HG02943 (cell line): Measurements from ENCODE around the gene FMNL3.

Source experiments
- ATAC-seq: cut with Tn5 transposase; IDR thresholded peaks from one replicate; pipeline ENCODE4 v1.9.1; 2021; ENCODE audit warnings: mild to moderate bottlenecking, low read depth, moderate library complexity; ENCODE audit not compliant: unreplicated experiment

FMNL3 gene

GRCh38 chr12:49654715-49655114 lies 52.5 kb downstream of the FMNL3 start:
- ATAC-seq, result no peak

GRCh38 chr12:49652921-49653520 lies 54.2 kb downstream of the FMNL3 start:
- ATAC-seq, result no peak

- no peak for ATAC-seq
Measured at GRCh38 chr12:49651855-49652254, 55.4 kb downstream of the FMNL3 start.

- ATAC-seq, result no peak
Measured at GRCh38 chr12:49649892-49650291, 57.3 kb downstream of the FMNL3 start.

- ATAC-seq, result no peak
Measured at GRCh38 chr12:49649445-49649844, 57.8 kb downstream of the FMNL3 start.

- no peak for ATAC-seq
Measured at GRCh38 chr12:49648712-49649003, 58.5 kb downstream of the FMNL3 start.

GRCh38 chr12:49647827-49648711 lies 59.1 kb downstream of the FMNL3 start:
- ATAC-seq, result no peak

GRCh38 chr12:49646871-49647654 lies 60.1 kb downstream of the FMNL3 start:
- no peak for ATAC-seq

GRCh38 chr12:49646331-49646830 lies 60.8 kb downstream of the FMNL3 start:
- no peak for ATAC-seq

- no peak for ATAC-seq
Measured at GRCh38 chr12:49645146-49646039, 61.8 kb downstream of the FMNL3 start.

- ATAC-seq, result no peak
Measured at GRCh38 chr12:49644620-49644994, 62.6 kb downstream of the FMNL3 start.

GRCh38 chr12:49643961-49644619 lies 63.1 kb downstream of the FMNL3 start:
- ATAC-seq, result no peak

- no peak for ATAC-seq
Measured at GRCh38 chr12:49643135-49643534, 64.1 kb downstream of the FMNL3 start.

- ATAC-seq, result no peak
Measured at GRCh38 chr12:49642370-49642802, 64.8 kb downstream of the FMNL3 start.

GRCh38 chr12:49641748-49642369 lies 65.3 kb downstream of the FMNL3 start:
- no peak for ATAC-seq

GRCh38 chr12:49636979-49637755 lies 70.0 kb downstream of the FMNL3 start:
- no peak for ATAC-seq

- no peak for ATAC-seq
Measured at GRCh38 chr12:49636574-49636973, 70.6 kb downstream of the FMNL3 start.

GRCh38 chr12:49635656-49636055 lies 71.5 kb downstream of the FMNL3 start:
- no peak for ATAC-seq

GRCh38 chr12:49635036-49635435 lies 72.2 kb downstream of the FMNL3 start:
- ATAC-seq, result no peak
